ENCODE data around the gene DICER1.
"Not testable (repeated sequence)": the region's sequence is repeated elsewhere in the genome, so short reads cannot be mapped to it uniquely, and the experiment has no call there.

Gene DICER1

DNA sequence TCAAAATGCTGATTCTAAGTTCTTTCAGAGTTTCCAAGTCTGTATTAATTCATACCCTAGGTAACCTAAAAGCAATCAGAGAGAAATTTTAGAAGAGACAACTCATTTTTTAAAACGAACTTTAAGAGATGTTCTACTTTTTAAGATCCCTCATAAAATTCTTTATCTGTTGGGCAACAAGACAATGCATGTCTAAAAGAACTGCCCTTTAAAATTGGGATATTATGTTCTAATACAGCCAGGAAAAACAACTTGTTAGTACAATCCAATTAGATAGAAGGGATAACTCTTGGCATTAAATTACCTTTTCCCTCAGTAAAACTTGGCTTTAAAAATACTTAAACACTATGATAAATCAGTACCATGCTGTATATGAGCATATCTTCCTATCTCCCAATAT, 15.6 kb downstream of the DICER1 start:
- DNase-seq (ENCODE audit: low read depth): no peak
- TF ChIP-seq, protein P1, sequence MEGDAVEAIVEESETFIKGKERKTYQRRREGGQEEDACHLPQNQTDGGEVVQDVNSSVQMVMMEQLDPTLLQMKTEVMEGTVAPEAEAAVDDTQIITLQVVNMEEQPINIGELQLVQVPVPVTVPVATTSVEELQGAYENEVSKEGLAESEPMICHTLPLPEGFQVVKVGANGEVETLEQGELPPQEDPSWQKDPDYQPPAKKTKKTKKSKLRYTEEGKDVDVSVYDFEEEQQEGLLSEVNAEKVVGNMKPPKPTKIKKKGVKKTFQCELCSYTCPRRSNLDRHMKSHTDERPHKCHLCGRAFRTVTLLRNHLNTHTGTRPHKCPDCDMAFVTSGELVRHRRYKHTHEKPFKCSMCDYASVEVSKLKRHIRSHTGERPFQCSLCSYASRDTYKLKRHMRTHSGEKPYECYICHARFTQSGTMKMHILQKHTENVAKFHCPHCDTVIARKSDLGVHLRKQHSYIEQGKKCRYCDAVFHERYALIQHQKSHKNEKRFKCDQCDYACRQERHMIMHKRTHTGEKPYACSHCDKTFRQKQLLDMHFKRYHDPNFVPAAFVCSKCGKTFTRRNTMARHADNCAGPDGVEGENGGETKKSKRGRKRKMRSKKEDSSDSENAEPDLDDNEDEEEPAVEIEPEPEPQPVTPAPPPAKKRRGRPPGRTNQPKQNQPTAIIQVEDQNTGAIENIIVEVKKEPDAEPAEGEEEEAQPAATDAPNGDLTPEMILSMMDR (conservative IDR thresholded peaks at IDR 0.05; ENCODE audit: low read depth, low read length): no peak
- no peak overlapping the region for H3K4me3 ChIP-seq (ENCODE audit: low read depth, low read length)

GRCh38 chr14:95140060-95140858, 17.1 kb downstream of the DICER1 start:
- peak; percentile 59 for DNase-seq (ENCODE audit: low read depth)

GRCh38 chr14:95138876-95139275, 18.5 kb downstream of the DICER1 start:
- DNase-seq (ENCODE audit: low read depth): peak; percentile 22
- TF ChIP-seq, protein P1 (conservative IDR thresholded peaks at IDR 0.05; ENCODE audit: low read depth, low read length): no peak
- no peak overlapping the region for H3K4me3 ChIP-seq (ENCODE audit: low read depth, low read length)

More at GRCh38 chr14:95140060-95140858, 17.1 kb downstream of the DICER1 start:
- no peak overlapping the region for H3K4me3 ChIP-seq (ENCODE audit: low read depth, low read length)
- TF ChIP-seq, protein P1 (conservative IDR thresholded peaks at IDR 0.05; ENCODE audit: low read depth, low read length): no peak

DNA sequence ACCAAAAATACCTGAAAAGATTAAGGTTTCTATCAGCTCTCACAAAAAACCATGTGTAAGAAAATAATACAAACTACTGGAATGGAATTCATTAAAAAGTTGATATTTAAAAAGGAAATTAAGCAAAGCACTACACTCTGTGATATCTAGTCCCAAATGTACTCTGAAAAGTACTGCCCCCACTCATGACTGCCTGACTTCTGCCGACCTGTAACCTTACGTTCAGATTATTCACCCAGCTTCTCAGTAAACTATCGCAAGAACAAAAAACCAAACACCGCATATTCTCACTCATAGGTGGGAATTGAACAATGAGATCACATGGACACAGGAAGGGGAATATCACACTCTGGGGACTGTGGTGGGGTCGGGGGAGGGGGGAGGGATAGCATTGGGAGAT, 18.9 kb downstream of the DICER1 start:
- H3K4me3 ChIP-seq (ENCODE audit: low read depth, low read length); DNase-seq (ENCODE audit: low read depth): not testable (repeated sequence)

- TF ChIP-seq, protein P1 (conservative IDR thresholded peaks at IDR 0.05; ENCODE audit: low read depth, low read length): no peak
- DNase-seq (ENCODE audit: low read depth): no peak
Observed at GRCh38 chr14:95137804-95138167, 19.5 kb downstream of the DICER1 start.

GRCh38 chr14:95137164-95137803, 20.0 kb downstream of the DICER1 start:
- H3K4me3 ChIP-seq (ENCODE audit: low read depth, low read length): no peak overlapping the region
- DNase-seq (ENCODE audit: low read depth): no peak
- TF ChIP-seq, protein P1 (conservative IDR thresholded peaks at IDR 0.05; ENCODE audit: low read depth, low read length): no peak

More at GRCh38 chr14:95137804-95138167, 19.5 kb downstream of the DICER1 start:
- no peak overlapping the region for H3K4me3 ChIP-seq (ENCODE audit: low read depth, low read length)

GRCh38 chr14:95136631-95137030, 20.7 kb downstream of the DICER1 start:
- H3K4me3 ChIP-seq (ENCODE audit: low read depth, low read length): no peak overlapping the region
- TF ChIP-seq, protein P1 (conservative IDR thresholded peaks at IDR 0.05; ENCODE audit: low read depth, low read length): no peak
- no peak for DNase-seq (ENCODE audit: low read depth)

Data from choroid plexus epithelial cell (primary cell).